A549 (cell line): Measurements from ENCODE around the gene TECPR2. TPM values are rescaled to one million over a fixed set of nuclear protein-coding genes. Genes with fewer than 3 reads are reported as not detected.

Source experiments
- ATAC-seq, 2 experiments: fragments of 200-7000 bp in 1 of 2; fragments of >200 bp in 1 of 2; cut with Nextera tagmentation in 1 of 2; cut with Tn5 transposase in 1 of 2; 3 replicates each; pipeline versions ENCODE4 v1.8.0 to v1.9.1; 2018 to 2020; ENCODE audit warnings: mild to moderate bottlenecking in 1 of 2, moderate library complexity in 1 of 2
- CTCF ChIA-PET: fragments of 300-600 bp; sonication (Branson Sonifier 250); formaldehyde crosslinking; extraction: SDS; loops from one replicate; lab custom pipeline; 2021; ENCODE audit warnings: antibody characterized with exemption, inconsistent platforms; lab: Yijun Ruan, JAX
- POLR2A ChIA-PET: fragments of 350-600 bp; formaldehyde crosslinking; extraction: SDS; loops from one replicate; lab custom pipeline; 2021; ENCODE audit warnings: antibody characterized with exemption, inconsistent platforms; lab: Yijun Ruan, JAX
- DNase-seq, 2 experiments: peaks; one replicate each; pipeline versions ENCODE4 v3.0.0 to v3.0.0-alpha.2; 2011 to 2016; ENCODE audit warnings: low read depth in 1 of 2, low spot score in 1 of 2
- FAIRE-seq: peaks from 2 replicates; lab custom pipeline; 2011; peaks lifted over from hg19 to GRCh38; lab: Jason Lieb, UNC
- H3K27ac ChIP-seq, 2 experiments: fragments of >200 bp; sonication (Bioruptor Twin); formaldehyde crosslinking; 3 replicates each; pipeline ENCODE4 v1.5.1; 2016 to 2017
- H3K4me1 ChIP-seq: fragments of >200 bp; sonication (Bioruptor Twin); formaldehyde crosslinking; 3 replicates; pipeline ENCODE4 v1.6.1; 2016
- H3K4me2 ChIP-seq: fragments of >200 bp; sonication (Bioruptor Twin); formaldehyde crosslinking; 3 replicates; pipeline ENCODE4 v1.6.1; 2016
- H3K4me3 ChIP-seq: fragments of >200 bp; sonication (Bioruptor Twin); formaldehyde crosslinking; 3 replicates; pipeline ENCODE4 v1.5.1; 2016
- H3K9me3 ChIP-seq: fragments of >200 bp; sonication (Bioruptor Twin); formaldehyde crosslinking; 3 replicates; pipeline ENCODE4 v1.6.1; 2016
- BHLHE40 ChIP-seq: IDR thresholded peaks from 2 replicates; pipeline ENCODE4 v1.6.1; 2012; ENCODE audit warnings: low read depth, low read length, inconsistent platforms
- EHMT2 ChIP-seq: fragments of 200-600 bp; sonication (generic); IDR thresholded peaks from 2 replicates; pipeline ENCODE4 v1.6.1; 2016; ENCODE audit warnings: antibody characterized with exemption, low read depth, mild to moderate bottlenecking, moderate library complexity
- FOSL2 ChIP-seq, 2 experiments: fragments of 450-650 bp in 1 of 2; fragments of >200 bp in 1 of 2; sonication (Bioruptor Twin) in 1 of 2; formaldehyde crosslinking; IDR thresholded peaks; 2 replicates each; pipeline versions ENCODE4 v1.5.0 to v1.6.1; 2016 to 2020; ENCODE audit warnings: mild to moderate bottlenecking in 1 of 2, moderate library complexity in 1 of 2
- FOXS1 ChIP-seq: fragments of 250-450 bp; sonication (Bioruptor Pico); IDR thresholded peaks from 2 replicates; pipeline ENCODE4 v1.5.0; 2020; ENCODE audit warnings: mild to moderate bottlenecking, moderate library complexity
- HDAC2 ChIP-seq: fragments of 200-600 bp; sonication (generic); IDR thresholded peaks from 2 replicates; pipeline ENCODE4 v1.6.1; 2016
- JUN ChIP-seq, 2 experiments: fragments of >200 bp; sonication (Bioruptor Twin); formaldehyde crosslinking; IDR thresholded peaks; 2 replicates in 1 of 2; 3 replicates in 1 of 2; pipeline ENCODE4 v1.6.1; 2016 to 2017
- KDM1A ChIP-seq: fragments of 200-600 bp; sonication (generic); IDR thresholded peaks from 2 replicates; pipeline ENCODE4 v1.6.1; 2016; ENCODE audit warnings: low read depth, mild to moderate bottlenecking
- MAFK ChIP-seq: fragments of 450-650 bp; IDR thresholded peaks from 2 replicates; pipeline ENCODE4 v1.6.1; 2014; ENCODE audit not compliant: partially characterized antibody
- MYC ChIP-seq: IDR thresholded peaks from 2 replicates; pipeline ENCODE4 v1.6.1; 2012; ENCODE audit warnings: mild to moderate bottlenecking, inconsistent platforms, low read length, improper control_type of control experiment, borderline replicate concordance
- NFE2L2 ChIP-seq: fragments of 150-350 bp; conservative IDR thresholded peaks from 2 replicates; pipeline ENCODE4 v1.6.1; 2014; ENCODE audit warnings: low read length
- NR3C1 ChIP-seq: fragments of >200 bp; sonication (Bioruptor Twin); formaldehyde crosslinking; IDR thresholded peaks from 3 replicates; pipeline ENCODE4 v1.6.1; 2017
- RARB ChIP-seq: fragments of 250-450 bp; sonication (Bioruptor Pico); IDR thresholded peaks from 2 replicates; pipeline ENCODE4 v1.8.0; 2021; ENCODE audit warnings: mild to moderate bottlenecking, moderate library complexity
- SMC3 ChIP-seq: fragments of >200 bp; sonication (Bioruptor Twin); formaldehyde crosslinking; IDR thresholded peaks from 3 replicates; pipeline ENCODE4 v1.6.1; 2018; ENCODE audit warnings: inconsistent platforms
- TFCP2L1 ChIP-seq: fragments of 250-450 bp; sonication (Bioruptor Pico); IDR thresholded peaks from 2 replicates; pipeline ENCODE4 v1.5.0; 2021; ENCODE audit warnings: mild to moderate bottlenecking
- TP53 ChIP-seq: fragments of 250-450 bp; sonication (Bioruptor Pico); IDR thresholded peaks from 2 replicates; pipeline ENCODE4 v1.5.0; 2021; ENCODE audit warnings: mild to moderate bottlenecking, moderate library complexity
- ZC3H11A ChIP-seq: fragments of 450-650 bp; IDR thresholded peaks from 2 replicates; pipeline ENCODE4 v1.6.1; 2014; ENCODE audit warnings: antibody characterized with exemption, mild to moderate bottlenecking
- ZNF302 ChIP-seq: fragments of 250-450 bp; sonication (Bioruptor Pico); IDR thresholded peaks from 2 replicates; pipeline ENCODE4 v1.9.0; 2021; ENCODE audit warnings: inconsistent platforms, mild to moderate bottlenecking, moderate library complexity
- ZSCAN20 ChIP-seq: fragments of 250-450 bp; sonication (Bioruptor Pico); IDR thresholded peaks from 2 replicates; pipeline ENCODE4 v1.8.0; 2022; ENCODE audit warnings: mild to moderate bottlenecking, moderate library complexity
- WGBS: methylation state at CpG from one replicate; pipeline ENCODE4 v1.1.6; 2017; ENCODE audit errors: missing lambda C conversion rate; 5-methylcytosine and 5-hydroxymethylcytosine counted together
- polyA plus RNA-seq, 4 experiments: library from polyadenylated mRNA; depleted of rRNA in 3 of 4; stranded (reverse); fragments of >200 nt; fragmentation: RNase III in 1 of 4; extraction: RNeasy Plus Mini Kit Qiagen cat#74134 plus additional on column Dnase treatment in 1 of 4; gene quantifications; 2 replicates in 3 of 4; 3 replicates in 1 of 4; pipeline ENCODE4 v1.2.3, GENCODE V29; 2011 to 2017
- TF ChIP-seq, protein P1 (sequence below): IDR thresholded peaks from 2 replicates; pipeline ENCODE4 v1.6.1; 2012
- TF ChIP-seq, protein P2 (sequence below): fragments of 250-450 bp; sonication (Bioruptor Pico); IDR thresholded peaks from 2 replicates; pipeline ENCODE4 v1.5.0; 2021; ENCODE audit warnings: mild to moderate bottlenecking, moderate library complexity, borderline replicate concordance
- TF ChIP-seq, protein P3 (sequence below): fragments of >200 bp; sonication (Bioruptor Twin); formaldehyde crosslinking; IDR thresholded peaks from 3 replicates; pipeline ENCODE4 v1.6.1; 2016

The TECPR2 gene
- polyA plus RNA-seq, 2 of the 4 experiments (the other 2 are of a cell fraction): 5.9 to 7.6 TPM

DNA sequence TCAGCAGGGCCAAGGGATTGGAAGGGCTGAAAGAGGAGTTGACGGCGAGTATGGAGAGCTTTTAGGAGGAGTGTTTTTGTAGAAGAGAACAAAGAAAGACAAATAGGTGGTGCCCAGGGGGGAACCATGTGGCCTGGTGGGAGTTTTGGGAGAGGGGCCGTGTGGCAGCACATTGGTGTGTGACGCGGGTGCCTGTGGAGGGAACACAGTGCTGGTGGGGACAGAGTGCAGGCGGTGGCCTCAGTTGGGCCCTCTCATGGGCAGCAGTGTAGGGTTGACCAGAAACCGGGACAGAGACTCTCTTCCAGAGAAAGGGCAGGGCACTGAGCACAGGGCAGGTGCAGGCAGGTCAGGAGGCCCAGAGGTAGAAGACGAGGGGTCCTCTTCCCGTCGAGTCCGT lies 56.5 kb downstream of the TECPR2 start:
- ChIA-PET POLR2A (no interaction called here), CTCF (interaction anchor here (0.7 to 1.6 kb wide), 3 partner anchors 11 to 60 kb away, joined by 3 to 11 read pairs (median 4); no protein-coding TSS in a partner anchor)
- no peak for DNase-seq
- H3K27ac ChIP-seq: no peak overlapping the region
- no peak for FAIRE-seq
- TF ChIP-seq MYC: no peak
- TF ChIP-seq NFE2L2: no peak
- no peak for TF ChIP-seq SMC3
- no peak for TF ChIP-seq NR3C1
- no peak for TF ChIP-seq HDAC2
- TF ChIP-seq, protein P1, sequence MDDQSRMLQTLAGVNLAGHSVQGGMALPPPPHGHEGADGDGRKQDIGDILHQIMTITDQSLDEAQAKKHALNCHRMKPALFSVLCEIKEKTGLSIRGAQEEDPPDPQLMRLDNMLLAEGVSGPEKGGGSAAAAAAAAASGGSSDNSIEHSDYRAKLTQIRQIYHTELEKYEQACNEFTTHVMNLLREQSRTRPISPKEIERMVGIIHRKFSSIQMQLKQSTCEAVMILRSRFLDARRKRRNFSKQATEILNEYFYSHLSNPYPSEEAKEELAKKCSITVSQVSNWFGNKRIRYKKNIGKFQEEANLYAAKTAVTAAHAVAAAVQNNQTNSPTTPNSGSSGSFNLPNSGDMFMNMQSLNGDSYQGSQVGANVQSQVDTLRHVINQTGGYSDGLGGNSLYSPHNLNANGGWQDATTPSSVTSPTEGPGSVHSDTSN: no peak
- no peak for TF ChIP-seq JUN (IDR thresholded peaks at IDR 0.05)
- TF ChIP-seq FOSL2 (IDR thresholded peaks at IDR 0.05): no peak
- TF ChIP-seq FOSL2 (CRISPR knock-in tag; IDR thresholded peaks at IDR 0.05): no peak
- no peak for TF ChIP-seq ZSCAN20 (CRISPR knock-in tag)
- no peak for TF ChIP-seq ZNF302 (CRISPR knock-in tag)
- TF ChIP-seq, protein P2, sequence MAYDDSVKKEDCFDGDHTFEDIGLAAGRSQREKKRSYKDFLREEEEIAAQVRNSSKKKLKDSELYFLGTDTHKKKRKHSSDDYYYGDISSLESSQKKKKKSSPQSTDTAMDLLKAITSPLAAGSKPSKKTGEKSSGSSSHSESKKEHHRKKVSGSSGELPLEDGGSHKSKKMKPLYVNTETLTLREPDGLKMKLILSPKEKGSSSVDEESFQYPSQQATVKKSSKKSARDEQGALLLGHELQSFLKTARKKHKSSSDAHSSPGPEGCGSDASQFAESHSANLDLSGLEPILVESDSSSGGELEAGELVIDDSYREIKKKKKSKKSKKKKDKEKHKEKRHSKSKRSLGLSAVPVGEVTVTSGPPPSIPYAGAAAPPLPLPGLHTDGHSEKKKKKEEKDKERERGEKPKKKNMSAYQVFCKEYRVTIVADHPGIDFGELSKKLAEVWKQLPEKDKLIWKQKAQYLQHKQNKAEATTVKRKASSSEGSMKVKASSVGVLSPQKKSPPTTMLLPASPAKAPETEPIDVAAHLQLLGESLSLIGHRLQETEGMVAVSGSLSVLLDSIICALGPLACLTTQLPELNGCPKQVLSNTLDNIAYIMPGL (CRISPR knock-in tag): no peak
- no peak for TF ChIP-seq ZC3H11A
- no peak for TF ChIP-seq MAFK
- TF ChIP-seq RARB: no peak
- TF ChIP-seq, all 56 proteins: peak for 0
- H3K4me1 ChIP-seq: no peaks in the 10 kb centered on the region
- 92% methylated on average over 11 of the region's 11 CpGs for WGBS
- H3K4me2 ChIP-seq: no peak overlapping the region
- no peak overlapping the region for H3K4me3 ChIP-seq
- H3K9me3 ChIP-seq: no peaks in the 10 kb centered on the region
- ATAC-seq: peak in 1 of 2 experiments; percentile 33; a peak in 2 of 6 replicates

DNA sequence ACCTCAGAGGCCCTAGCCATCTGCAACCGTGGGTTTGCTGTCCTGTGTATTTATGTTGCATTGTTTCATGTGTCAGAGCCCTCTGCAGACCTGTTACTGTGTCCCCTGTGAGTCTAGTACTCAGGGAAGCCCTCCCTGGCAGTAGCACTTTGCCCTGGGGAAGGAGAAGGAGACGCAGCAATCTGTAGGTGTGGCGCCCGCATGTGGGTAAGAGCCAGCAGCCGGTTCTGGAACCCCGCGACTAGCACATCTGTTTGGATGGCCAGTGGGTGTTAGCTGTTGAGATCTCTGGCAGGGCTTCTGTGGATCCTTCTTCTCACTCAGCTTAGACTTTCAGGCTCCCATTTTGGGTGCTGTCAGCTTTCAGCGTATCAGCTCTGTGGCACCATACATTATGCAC lies 57.0 kb downstream of the TECPR2 start:
- POLR2A ChIA-PET: no interaction called here
- ATAC-seq: no peak
- CTCF ChIA-PET: interaction anchor here (0.8 to 1.6 kb wide), 2 partner anchors 18 to 20 kb away, joined by 3 to 11 read pairs; no protein-coding TSS in a partner anchor

More for the DNA sequence above, 57.0 kb downstream of the TECPR2 start:
- FAIRE-seq: no peak
- H3K27ac ChIP-seq: no peak overlapping the region
- no peak for TF ChIP-seq NR3C1
- no peak for TF ChIP-seq KDM1A
- no peak for TF ChIP-seq FOSL2 (IDR thresholded peaks at IDR 0.05)
- no peak for TF ChIP-seq FOSL2 (CRISPR knock-in tag; IDR thresholded peaks at IDR 0.05)
- TF ChIP-seq TFCP2L1 (CRISPR knock-in tag): no peak
- TF ChIP-seq TP53 (CRISPR knock-in tag): no peak
- TF ChIP-seq, protein P3, sequence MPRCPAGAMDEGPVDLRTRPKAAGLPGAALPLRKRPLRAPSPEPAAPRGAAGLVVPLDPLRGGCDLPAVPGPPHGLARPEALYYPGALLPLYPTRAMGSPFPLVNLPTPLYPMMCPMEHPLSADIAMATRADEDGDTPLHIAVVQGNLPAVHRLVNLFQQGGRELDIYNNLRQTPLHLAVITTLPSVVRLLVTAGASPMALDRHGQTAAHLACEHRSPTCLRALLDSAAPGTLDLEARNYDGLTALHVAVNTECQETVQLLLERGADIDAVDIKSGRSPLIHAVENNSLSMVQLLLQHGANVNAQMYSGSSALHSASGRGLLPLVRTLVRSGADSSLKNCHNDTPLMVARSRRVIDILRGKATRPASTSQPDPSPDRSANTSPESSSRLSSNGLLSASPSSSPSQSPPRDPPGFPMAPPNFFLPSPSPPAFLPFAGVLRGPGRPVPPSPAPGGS: no peak
- no peak for TF ChIP-seq BHLHE40
- no peak for TF ChIP-seq EHMT2
- no peak for TF ChIP-seq FOXS1 (CRISPR knock-in tag)
- TF ChIP-seq, protein P1: no peak
- no peak for TF ChIP-seq JUN (IDR thresholded peaks at IDR 0.05)
- TF ChIP-seq, all 56 proteins: peak for 0
- H3K4me2 ChIP-seq: no peak overlapping the region
- H3K9me3 ChIP-seq: no peaks in the 10 kb centered on the region
- no peak overlapping the region for H3K4me3 ChIP-seq
- WGBS: 93% methylated on average over 8 of the region's 8 CpGs
- no peaks in the 10 kb centered on the region for H3K4me1 ChIP-seq
- no peak for DNase-seq
